SH-SY5Y (cell line): ENCODE data around the gene ZNF180.

Source experiments
- GATA2 ChIP-seq: IDR thresholded peaks from 2 replicates; pipeline ENCODE4 v1.6.1; 2011; ENCODE audit warnings: mild to moderate bottlenecking, low read depth, low read length
- GATA3 ChIP-seq: IDR thresholded peaks from 2 replicates; pipeline ENCODE4 v1.6.1; 2011; ENCODE audit warnings: low read depth, mild to moderate bottlenecking, low read length, moderate library complexity

- TF ChIP-seq GATA2 (no peak), GATA3 (no peak)
These were observed 30.5 kb upstream of the ZNF180 start for GRCh38 chr19:44530777-44531176.
